GM21576 (cell line): ENCODE results near the gene ATP1A4.
"Not testable (repeated sequence)": the region's sequence is repeated elsewhere in the genome, so short reads cannot be mapped to it uniquely, and the experiment has no call there.

ENCODE experiments used
- ATAC-seq: cut with Tn5 transposase; IDR thresholded peaks from one replicate; pipeline ENCODE4 v1.9.1; 2021; ENCODE audit warnings: mild to moderate bottlenecking, moderate library complexity; ENCODE audit not compliant: unreplicated experiment

Gene ATP1A4

GRCh38 chr1:160122978-160123495 lies 28.4 kb upstream of the ATP1A4 start:
- no peak for ATAC-seq

DNA sequence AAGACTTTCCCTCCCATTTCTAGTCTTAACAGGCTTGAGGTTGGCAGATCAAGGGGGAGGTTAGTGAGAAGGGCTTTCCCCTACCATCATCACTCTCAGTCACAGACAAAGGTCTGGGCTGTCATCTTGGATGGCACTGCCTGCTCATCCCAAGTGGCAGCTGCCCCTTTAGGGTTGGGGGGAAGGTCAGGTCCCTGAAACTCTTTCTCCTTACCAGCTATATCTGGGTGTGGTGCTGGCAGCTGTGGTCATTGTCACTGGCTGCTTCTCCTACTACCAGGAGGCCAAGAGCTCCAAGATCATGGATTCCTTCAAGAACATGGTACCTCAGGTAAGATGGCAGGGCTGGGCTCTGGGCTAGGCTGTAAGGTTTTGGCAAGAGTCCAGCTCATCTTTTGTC lies 27.7 kb upstream of the ATP1A4 start:
- ATAC-seq = no peak

- ATAC-seq = no peak
Observed at GRCh38 chr1:160124705-160125478, 26.5 kb upstream of the ATP1A4 start.

DNA sequence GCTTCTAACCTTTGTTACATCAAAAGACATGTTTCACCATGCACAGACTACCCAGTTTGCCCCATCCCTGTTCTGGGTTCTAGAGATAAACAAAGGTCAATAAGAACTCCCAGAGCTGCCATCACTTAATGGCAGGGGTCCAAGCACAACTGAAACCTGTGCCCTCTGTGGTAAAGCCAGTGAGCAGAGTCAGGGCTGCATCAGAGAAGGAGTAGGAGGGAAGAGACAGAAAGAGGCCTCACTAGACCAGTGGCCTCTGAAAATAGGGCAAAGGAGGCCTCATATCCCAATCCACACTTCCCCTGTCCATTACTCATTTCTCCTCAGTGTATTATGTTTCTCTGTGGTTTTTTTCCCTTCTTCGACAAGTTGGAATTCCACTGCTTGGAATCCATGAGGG lies 25.7 kb upstream of the ATP1A4 start:
- ATAC-seq = no peak

DNA sequence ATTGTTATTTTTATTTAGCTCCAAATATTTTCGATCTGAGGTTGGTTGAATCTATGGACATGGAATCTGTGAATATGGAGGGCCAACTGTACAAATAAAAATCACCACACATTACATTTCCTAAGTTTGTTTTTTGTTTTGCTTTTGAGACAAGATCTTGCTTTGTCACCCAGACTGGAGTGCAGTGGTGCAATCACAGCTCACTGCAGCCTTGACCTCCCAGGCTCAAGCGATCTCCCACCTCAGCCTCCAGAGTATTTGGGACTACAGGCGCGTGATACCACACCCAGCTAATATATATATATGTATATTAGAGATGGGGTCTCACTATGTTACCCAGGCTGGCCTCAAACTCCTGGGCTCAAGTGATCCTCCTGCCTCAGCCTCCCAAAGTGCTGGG lies 25.1 kb upstream of the ATP1A4 start:
- ATAC-seq = not testable (repeated sequence)

- no peak for ATAC-seq
Observed at GRCh38 chr1:160127381-160127780, 24.0 kb upstream of the ATP1A4 start.

- ATAC-seq = no peak
Observed at GRCh38 chr1:160127865-160128523, 23.4 kb upstream of the ATP1A4 start.

GRCh38 chr1:160128636-160129035 lies 22.8 kb upstream of the ATP1A4 start:
- no peak for ATAC-seq

DNA sequence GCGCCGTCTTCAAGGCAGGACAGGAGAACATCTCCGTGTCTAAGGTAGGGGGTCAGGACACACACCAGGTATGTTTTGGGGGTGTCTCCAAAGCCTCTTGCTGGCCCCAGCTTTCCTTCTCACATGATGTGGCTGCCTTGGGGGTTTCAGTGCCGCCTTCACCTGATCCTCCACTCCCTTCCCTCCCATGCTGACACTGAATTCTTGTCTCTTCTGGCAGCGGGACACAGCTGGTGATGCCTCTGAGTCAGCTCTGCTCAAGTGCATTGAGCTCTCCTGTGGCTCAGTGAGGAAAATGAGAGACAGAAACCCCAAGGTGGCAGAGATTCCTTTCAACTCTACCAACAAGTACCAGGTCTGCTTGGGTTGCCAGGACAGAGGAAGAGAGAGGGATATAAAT lies 22.4 kb upstream of the ATP1A4 start:
- no peak for ATAC-seq

DNA sequence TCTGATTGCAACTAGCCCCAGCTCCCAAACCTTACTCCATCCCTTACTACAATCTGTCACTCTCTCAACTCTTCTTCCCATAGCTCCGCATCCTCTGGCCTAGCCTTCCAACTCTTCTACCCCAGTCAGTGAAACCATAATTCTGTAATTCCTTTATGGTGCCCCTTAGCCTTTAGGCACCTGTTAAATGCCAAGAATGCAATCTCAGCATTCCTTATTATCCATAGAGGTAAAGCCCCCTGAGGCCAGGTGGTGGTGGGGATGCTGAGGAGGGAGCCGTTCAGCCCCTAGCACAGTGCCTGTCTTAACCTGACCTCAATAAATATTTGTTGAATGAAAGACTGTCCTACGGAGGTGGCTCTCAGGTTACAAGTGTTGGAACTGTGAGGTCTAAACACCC lies 21.8 kb upstream of the ATP1A4 start:
- ATAC-seq = no peak

GRCh38 chr1:160129966-160130365 lies 21.4 kb upstream of the ATP1A4 start:
- ATAC-seq = no peak

GRCh38 chr1:160130486-160130885 lies 20.9 kb upstream of the ATP1A4 start:
- no peak for ATAC-seq

DNA sequence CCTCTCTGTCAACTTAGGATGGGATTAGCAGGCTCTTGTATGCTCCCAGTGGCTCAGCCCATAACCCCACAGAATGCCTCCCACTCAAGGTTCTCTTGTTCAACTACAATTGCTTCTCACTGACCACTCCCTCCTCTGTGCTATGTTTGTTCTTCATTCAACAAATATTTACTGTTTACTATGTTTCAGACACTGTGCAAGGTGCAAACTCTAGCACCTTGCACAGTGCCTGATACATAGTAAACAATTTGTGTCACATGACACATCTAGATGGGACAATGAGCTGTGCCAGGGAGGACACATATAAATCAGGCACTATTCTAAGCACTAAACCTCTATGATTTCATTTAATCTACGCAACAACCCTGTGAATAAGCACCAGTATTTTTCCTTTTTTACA lies 20.5 kb upstream of the ATP1A4 start:
- ATAC-seq = no peak

GRCh38 chr1:160131803-160132565 lies 19.4 kb upstream of the ATP1A4 start:
- ATAC-seq = no peak

GRCh38 chr1:160133990-160134770 lies 17.2 kb upstream of the ATP1A4 start:
- ATAC-seq = no peak

GRCh38 chr1:160134791-160135572 lies 16.4 kb upstream of the ATP1A4 start:
- ATAC-seq = no peak

GRCh38 chr1:160136121-160136925 lies 15.1 kb upstream of the ATP1A4 start:
- ATAC-seq = no peak

DNA sequence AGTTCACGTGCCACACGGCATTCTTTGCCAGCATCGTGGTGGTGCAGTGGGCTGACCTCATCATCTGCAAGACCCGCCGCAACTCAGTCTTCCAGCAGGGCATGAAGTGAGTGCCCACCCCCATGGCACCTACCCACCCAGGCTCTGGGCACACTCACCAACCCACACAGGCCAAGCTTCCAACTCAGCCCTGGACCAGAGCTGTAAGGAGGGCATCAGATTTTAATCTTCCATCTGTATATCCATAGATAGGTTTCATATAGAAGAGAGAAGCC lies 14.5 kb upstream of the ATP1A4 start:
- ATAC-seq = no peak

- no peak for ATAC-seq
Observed at GRCh38 chr1:160137216-160137862, 14.1 kb upstream of the ATP1A4 start.
